Measurements from ENCODE around the gene OLFML2A.

OLFML2A gene

GRCh38 chr9:124855944-124856765 is 79.2 kb downstream of the OLFML2A start:
- DNase-seq: peak in 1 of 2 experiments; percentile 40

- DNase-seq: no peak
These were observed 80.7 kb downstream of the OLFML2A start for GRCh38 chr9:124857533-124858162.

GRCh38 chr9:124858330-124859046 is 81.6 kb downstream of the OLFML2A start:
- no peak for DNase-seq

GRCh38 chr9:124859803-124860581 is 83.1 kb downstream of the OLFML2A start:
- DNase-seq: no peak

- DNase-seq: no peak
These were observed 83.8 kb downstream of the OLFML2A start for GRCh38 chr9:124860582-124861341.

GRCh38 chr9:124861342-124862229 is 84.7 kb downstream of the OLFML2A start, which contains the start of the genes ARPC5L and RPL35:
Gene ARPC5L (plus strand): TSS chr9:124862130. CDS start chr9:124869291, 7,161 bp downstream.
Gene RPL35 (minus strand): TSS chr9:124861957. CDS start chr9:124861912, 45 bp downstream.
- DNase-seq: peak; percentile 73 to 93

- no peak for DNase-seq
These were observed 86.5 kb downstream of the OLFML2A start for GRCh38 chr9:124863371-124863871.

Data from NCI-H526 (cell line).